Transverse colon (tissue), 4 donors: ENCODE data around the gene AMELY. TPM values are rescaled to one million over a fixed set of nuclear protein-coding genes. Genes with fewer than 3 reads are reported as not detected.

Source experiments
- DNase-seq: peaks from one replicate; pipeline ENCODE4 v3.0.0-alpha.2; 2019
- H3K27ac ChIP-seq, 4 donors: fragments of 200-600 bp; sonication (generic); 2 replicates each; pipeline ENCODE4 v1.5.1; 2016 to 2018; ENCODE audit warnings: inconsistent platforms in 4 of 4
- H3K27me3 ChIP-seq: fragments of 200-600 bp; sonication (generic); 2 replicates; pipeline ENCODE4 v1.5.1; 2017; ENCODE audit warnings: inconsistent platforms
- H3K36me3 ChIP-seq, 4 donors: fragments of 200-600 bp; sonication (generic); 2 replicates each; pipeline ENCODE4 v1.5.1; 2017 to 2019; ENCODE audit warnings: inconsistent platforms in 4 of 4
- H3K4me1 ChIP-seq, 4 donors: fragments of 200-600 bp; sonication (generic); 2 replicates each; pipeline ENCODE4 v1.5.1; 2017 to 2020; ENCODE audit warnings: inconsistent platforms in 4 of 4
- H3K4me3 ChIP-seq, 4 donors: fragments of 200-600 bp; sonication (generic); 1 replicate in 1 of 4; 2 replicates in 3 of 4; pipeline versions ENCODE4 v1.5.1 to v1.6.1; 2017 to 2019; ENCODE audit warnings: inconsistent platforms in 4 of 4
- H3K9me3 ChIP-seq, 2 donors: fragments of 200-600 bp; sonication (generic); 2 replicates each; pipeline ENCODE4 v1.5.1; 2017 to 2019; ENCODE audit warnings: inconsistent platforms in 2 of 2
- EP300 ChIP-seq: sonication (generic); formaldehyde crosslinking; IDR thresholded peaks from one replicate; pipeline ENCODE4 v1.6.1; 2017; ENCODE audit warnings: antibody characterized with exemption, low read depth
- POLR2A ChIP-seq: fragments of 450-650 bp; IDR thresholded peaks from one replicate; pipeline ENCODE4 v1.6.1; 2016; ENCODE audit warnings: antibody characterized with exemption, mild to moderate bottlenecking, moderate library complexity
- POLR2AphosphoS5 ChIP-seq, 3 donors: sonication (generic); formaldehyde crosslinking; IDR thresholded peaks; one replicate each; pipeline ENCODE4 v1.6.1; 2016; ENCODE audit warnings: antibody characterized with exemption in 3 of 3
- WGBS, 2 donors: methylation state at CpG; one replicate each; pipeline ENCODE4 v1.1.5; 2018; ENCODE audit warnings: low coverage in 1 of 2; 5-methylcytosine and 5-hydroxymethylcytosine counted together
- in situ Hi-C, 4 donors: fragments of 200-750 bp; cut with MboI; loops; one replicate each; pipeline versions ENCODE4 v1.15.0 to v1.15.1; 2017; ENCODE audit warnings: low sequenced_read_pairs in 3 of 4, low pct_ligation_motif_present in 1 of 4, low pct_unique_long_range_greater_than_20kb in 1 of 4
- intact Hi-C: fragments of 100-400 bp; cut with DNase I; formaldehyde crosslinking; loops from one replicate; pipeline ENCODE4 v1.15.1; 2023; ENCODE audit warnings: low total_unique reads
- total RNA-seq, 4 donors: library from RNA; depleted of rRNA; stranded (reverse); fragments of >200 nt; gene quantifications; one replicate each; pipeline ENCODE4 v1.1.0, GENCODE V29; 2016
- TF ChIP-seq, protein P1 (sequence below), 5 experiments: fragments of 200-600 bp in 3 of 5; fragments of 450-650 bp in 2 of 5; sonication (generic) in 3 of 5; IDR thresholded peaks; 1 replicate in 2 of 5; 2 replicates in 3 of 5; pipeline ENCODE4 v1.5.1; 2016 to 2017; ENCODE audit warnings: antibody characterized with exemption in 5 of 5, inconsistent platforms in 3 of 5, mild to moderate bottlenecking in 2 of 5, moderate library complexity in 1 of 5

Gene AMELY
- total RNA-seq, 4 donors from 2014 or later = not detected

DNA sequence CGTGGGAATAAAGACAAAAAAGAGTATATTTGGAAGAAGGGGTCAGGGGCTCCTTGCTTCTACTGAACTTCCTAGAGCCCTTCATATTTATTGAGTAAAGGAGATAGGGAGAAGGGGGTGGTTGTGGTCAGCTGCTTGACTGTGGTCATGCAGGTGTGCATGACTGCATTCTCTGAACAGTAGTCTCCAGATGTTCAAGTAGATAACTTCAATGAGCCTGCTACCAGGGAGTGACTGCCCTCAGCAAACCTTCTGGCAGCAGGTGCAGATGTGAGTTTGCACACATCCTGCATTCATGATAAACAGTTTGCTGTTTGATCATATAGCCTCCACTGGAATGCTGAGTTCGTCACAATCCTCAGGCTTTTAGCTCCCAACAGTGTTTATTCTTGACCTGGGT, 9.5 kb upstream of the AMELY start:
- Histone ChIP-seq H3K27ac (no peak overlapping the region), H3K4me1 (no peaks in the 10 kb centered on the region), H3K9me3 (no peaks in the 10 kb centered on the region), H3K36me3 (no peaks in the 10 kb centered on the region), H3K4me3 (no peak overlapping the region), H3K27me3 (no peaks in the 10 kb centered on the region)
- DNase-seq = no peak
- intact Hi-C loops (no loop called here), in situ Hi-C loops (no loop called here)
- TF ChIP-seq POLR2A (no peak), EP300 (no peak), POLR2AphosphoS5 (IDR thresholded peaks at IDR 0.05) (no peak)
- TF ChIP-seq, protein P1, sequence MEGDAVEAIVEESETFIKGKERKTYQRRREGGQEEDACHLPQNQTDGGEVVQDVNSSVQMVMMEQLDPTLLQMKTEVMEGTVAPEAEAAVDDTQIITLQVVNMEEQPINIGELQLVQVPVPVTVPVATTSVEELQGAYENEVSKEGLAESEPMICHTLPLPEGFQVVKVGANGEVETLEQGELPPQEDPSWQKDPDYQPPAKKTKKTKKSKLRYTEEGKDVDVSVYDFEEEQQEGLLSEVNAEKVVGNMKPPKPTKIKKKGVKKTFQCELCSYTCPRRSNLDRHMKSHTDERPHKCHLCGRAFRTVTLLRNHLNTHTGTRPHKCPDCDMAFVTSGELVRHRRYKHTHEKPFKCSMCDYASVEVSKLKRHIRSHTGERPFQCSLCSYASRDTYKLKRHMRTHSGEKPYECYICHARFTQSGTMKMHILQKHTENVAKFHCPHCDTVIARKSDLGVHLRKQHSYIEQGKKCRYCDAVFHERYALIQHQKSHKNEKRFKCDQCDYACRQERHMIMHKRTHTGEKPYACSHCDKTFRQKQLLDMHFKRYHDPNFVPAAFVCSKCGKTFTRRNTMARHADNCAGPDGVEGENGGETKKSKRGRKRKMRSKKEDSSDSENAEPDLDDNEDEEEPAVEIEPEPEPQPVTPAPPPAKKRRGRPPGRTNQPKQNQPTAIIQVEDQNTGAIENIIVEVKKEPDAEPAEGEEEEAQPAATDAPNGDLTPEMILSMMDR (IDR thresholded peaks at IDR 0.05) = no peak
- WGBS, 2 donors = no CpG with 5 or more reads among the region's 2 CpGs

- H3K27ac ChIP-seq = no peak overlapping the region
- TF ChIP-seq POLR2AphosphoS5 (IDR thresholded peaks at IDR 0.05) (no peak), POLR2A (no peak), EP300 (no peak)
- TF ChIP-seq, protein P1 (IDR thresholded peaks at IDR 0.05) = no peak
- in situ Hi-C loops = no loop called here
- peaks cover 0 to 3% (median 0%) of the 10 kb centered on the region in 4 donors for H3K4me1 ChIP-seq
- H3K9me3 ChIP-seq = no peaks in the 10 kb centered on the region
- DNase-seq = no peak
- intact Hi-C loops = no loop called here
- H3K27me3 ChIP-seq = peaks cover 13% of the 10 kb centered on the region
- no peaks in the 10 kb centered on the region for H3K36me3 ChIP-seq
- no peak overlapping the region for H3K4me3 ChIP-seq
Measured at GRCh38 chrY:6913362-6913761, 1.8 kb upstream of the AMELY start.

DNA sequence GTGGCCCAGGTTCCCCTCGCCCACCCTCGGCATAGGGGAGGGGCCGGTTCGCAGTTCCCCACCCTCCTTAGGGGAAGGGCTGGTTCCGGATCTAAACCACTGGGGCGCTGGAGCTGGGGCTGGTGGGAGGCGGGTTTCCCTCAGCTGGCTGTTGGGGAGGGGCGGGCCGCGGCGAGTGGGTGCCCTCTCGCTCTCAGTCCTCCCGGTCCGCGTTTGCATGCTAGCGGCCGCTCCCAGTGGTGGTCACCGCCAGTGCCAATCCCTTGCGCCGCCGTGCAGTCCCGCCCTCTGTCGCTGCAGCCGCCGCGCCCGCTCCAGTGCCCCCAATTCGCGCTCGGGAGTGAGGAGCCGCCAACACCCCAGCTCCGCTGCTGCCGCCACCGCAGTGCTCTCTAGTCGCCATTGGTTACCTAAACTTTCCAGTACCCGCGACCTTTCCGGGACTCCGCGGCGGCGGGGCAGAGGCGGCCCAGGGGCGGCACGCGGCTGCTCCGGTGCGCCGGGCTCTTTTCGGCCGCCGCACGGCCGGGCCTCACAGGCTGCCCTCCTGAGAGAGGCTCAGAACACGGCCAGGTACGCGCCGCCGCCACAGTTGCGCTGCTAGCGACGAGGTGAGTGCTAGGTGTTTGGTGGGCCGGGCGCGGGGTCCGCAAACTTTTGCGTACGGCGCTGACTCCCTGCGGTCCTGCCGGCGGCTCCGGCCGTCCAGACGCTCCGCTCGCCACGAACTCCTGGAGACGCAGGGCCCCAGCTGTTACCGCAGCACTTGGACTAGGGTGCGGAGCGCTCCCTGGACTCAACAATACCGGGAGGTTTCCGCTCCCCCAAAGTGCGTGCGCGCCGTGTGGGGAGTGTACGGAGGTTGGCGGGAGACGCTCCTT, 940 bp downstream of the AMELY start, which contains the start of gene TBL1Y:
Gene TBL1Y, plus strand, starts transcription at position 326 of the 881 bp plus-strand sequence. CDS start 114,388 bp downstream, outside the sequence.
- DNase-seq = no peak
- in situ Hi-C loops = no loop called here
- peak within 1 kb of the TSS in 2 of 4 donors; percentile 35 to 52 for H3K4me3 ChIP-seq
- TF ChIP-seq POLR2A (peak; percentile 14), POLR2AphosphoS5 (IDR thresholded peaks at IDR 0.05) (no peak), EP300 (no peak)
- TF ChIP-seq, protein P1 (IDR thresholded peaks at IDR 0.05) = no peak
- H3K27ac ChIP-seq = no peak within 1 kb of the TSS
- no peaks in the 10 kb centered on the region for H3K9me3 ChIP-seq
- peaks cover 13% of the 10 kb centered on the region for H3K27me3 ChIP-seq
- no CpG with 5 or more reads among the region's 91 CpGs for WGBS, 2 donors
- intact Hi-C loops = no loop called here
- peaks cover 0 to 3% (median 0%) of the 10 kb centered on the region in 4 donors for H3K4me1 ChIP-seq
- H3K36me3 ChIP-seq = no peaks in the 10 kb centered on the region

- 10% methylated on average over 2 of the region's 14 CpGs; no CpG with 5 or more reads in 1 of the 2 donors for WGBS, 2 donors
- intact Hi-C loops (no loop called here), in situ Hi-C loops (no loop called here)
- TF ChIP-seq EP300 (no peak), POLR2AphosphoS5 (IDR thresholded peaks at IDR 0.05) (no peak), POLR2A (no peak)
- TF ChIP-seq, protein P1 (IDR thresholded peaks at IDR 0.05) = no peak
- Histone ChIP-seq H3K27me3 (peaks cover 13% of the 10 kb centered on the region), H3K4me3 (peak overlapping the region in 2 of 4 donors; percentile 35 to 52), H3K9me3 (no peaks in the 10 kb centered on the region), H3K36me3 (no peaks in the 10 kb centered on the region), H3K27ac (no peak overlapping the region), H3K4me1 (peaks cover 0 to 3% (median 0%) of the 10 kb centered on the region in 4 donors)
- no peak for DNase-seq
Measured at GRCh38 chrY:6909856-6910255, 1.7 kb downstream of the AMELY start.
